GM19467 (cell line): Measurements from ENCODE around the gene GREM2.
A peak's percentile ranks its signal among the peaks of the same experiment; 100 is the strongest.

Source experiments
- ATAC-seq: cut with Tn5 transposase; IDR thresholded peaks from one replicate; pipeline ENCODE4 v1.9.1; 2021; ENCODE audit warnings: mild to moderate bottlenecking, moderate library complexity; ENCODE audit not compliant: unreplicated experiment

The GREM2 gene

DNA sequence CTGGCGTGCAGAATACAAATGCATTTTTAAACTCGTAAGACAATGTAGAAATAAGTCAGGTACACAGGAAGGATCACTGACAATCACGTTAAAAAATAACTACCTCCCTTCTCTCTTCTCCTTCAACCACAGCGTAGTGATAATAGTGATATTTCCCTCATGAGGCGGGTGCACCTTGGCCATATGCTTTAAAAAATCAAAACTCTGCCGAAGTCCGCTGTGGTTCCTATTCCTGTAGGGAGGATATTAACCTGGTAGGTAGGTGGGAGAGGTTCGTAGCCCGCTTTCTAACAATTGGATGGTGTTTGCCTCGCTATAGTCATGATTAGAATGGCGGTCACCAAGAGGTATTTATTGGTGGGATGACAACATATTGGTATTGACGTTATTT is 732 bp downstream of the GREM2 start:
- ATAC-seq = no peak

DNA sequence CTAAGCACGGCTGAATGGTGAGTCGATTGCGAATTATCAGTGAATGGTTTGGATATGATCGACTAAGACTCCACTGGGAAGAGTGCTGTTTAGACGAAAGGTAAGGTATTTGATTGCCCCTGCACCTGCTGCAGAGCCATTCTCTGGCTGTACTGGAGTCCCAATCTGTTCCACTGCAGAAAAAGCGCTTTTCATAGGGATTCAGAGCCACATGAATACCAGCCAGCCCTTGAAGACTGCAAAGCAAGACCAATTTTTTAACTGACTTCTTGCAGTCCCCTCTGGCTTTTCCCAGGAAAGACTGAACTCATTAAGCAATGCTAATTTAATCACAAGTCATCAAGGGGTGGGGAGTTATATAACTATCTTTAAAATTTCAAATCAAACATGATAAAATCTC is 1.3 kb downstream of the GREM2 start:
- no peak for ATAC-seq

GRCh38 chr1:240609527-240610060 is 2.4 kb downstream of the GREM2 start:
- ATAC-seq = no peak

DNA sequence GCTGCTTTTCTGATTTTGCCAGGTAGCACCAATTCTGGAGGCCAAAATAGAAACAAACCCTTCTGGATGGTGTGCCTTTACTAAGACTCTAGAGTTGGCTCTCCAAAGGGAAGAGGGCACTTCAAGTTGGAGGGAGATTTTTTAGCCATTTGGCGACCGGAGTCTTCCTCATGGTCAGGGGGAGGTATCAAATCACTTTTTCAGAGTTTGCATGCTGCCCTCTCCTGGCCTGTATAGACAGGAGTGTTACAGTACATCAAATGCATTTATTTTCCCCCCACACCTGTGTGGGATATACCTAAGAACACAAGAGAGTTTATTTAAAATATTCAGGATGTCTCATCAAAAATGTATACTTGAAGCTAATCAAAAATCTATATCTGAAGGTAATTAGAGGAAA is 3.2 kb downstream of the GREM2 start:
- ATAC-seq = no peak

DNA sequence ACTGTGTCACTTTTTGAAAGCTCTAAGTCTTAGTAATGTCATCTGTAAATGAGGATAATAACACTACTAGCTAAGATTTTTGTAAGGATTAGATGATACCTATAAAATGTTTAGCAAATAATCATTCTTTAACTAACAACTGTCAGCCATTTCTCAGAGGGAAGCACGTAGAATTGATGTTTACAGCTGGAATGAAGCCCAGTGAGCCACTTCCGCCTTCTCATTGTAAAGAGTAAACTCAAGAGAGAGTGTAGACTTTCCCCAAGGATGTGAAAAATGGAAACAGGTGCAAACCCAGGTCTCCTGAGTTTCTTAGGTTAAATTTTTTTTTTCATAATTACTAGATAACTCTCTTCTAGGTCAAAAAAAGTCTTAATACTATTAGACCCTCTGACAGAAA is 4.9 kb downstream of the GREM2 start:
- no peak for ATAC-seq

DNA sequence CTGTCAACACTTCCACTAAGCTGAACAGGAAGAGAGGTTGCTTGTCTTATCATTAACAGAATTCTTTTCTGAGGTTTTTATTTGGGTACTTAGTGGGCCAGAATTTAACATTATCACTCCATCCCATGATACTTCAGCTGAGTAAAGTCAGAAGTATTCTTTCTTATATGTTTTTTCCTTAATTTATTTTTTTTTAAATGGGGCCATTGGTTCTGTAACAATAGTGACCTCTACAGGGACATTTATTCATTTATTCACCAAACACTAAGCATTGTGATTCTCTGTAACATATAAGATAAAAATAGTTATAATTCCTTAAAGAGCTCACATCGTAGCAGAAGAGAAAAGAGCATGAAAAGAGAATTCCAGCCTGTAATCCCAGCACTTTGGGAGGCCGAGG is 9.8 kb downstream of the GREM2 start:
- no peak for ATAC-seq

DNA sequence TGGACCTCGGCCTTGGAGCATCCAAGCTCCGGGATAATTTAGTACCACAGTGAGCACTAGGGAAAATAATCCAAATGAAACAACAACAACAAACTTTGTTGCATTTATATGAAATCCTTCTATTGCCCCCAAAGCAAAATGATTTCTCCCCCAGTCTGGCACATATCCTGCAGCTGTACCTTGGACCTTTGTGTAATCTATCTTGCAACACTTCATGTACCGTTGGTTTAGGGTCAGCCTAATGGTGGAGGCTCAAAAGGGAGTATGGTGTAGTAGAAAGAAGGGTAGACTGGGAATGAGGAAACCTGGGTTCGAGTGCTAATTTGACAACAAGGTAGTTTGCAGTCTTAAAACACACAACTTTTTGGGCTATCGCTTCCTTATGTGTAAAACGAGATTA is 12.1 kb downstream of the GREM2 start:
- no peak for ATAC-seq

DNA sequence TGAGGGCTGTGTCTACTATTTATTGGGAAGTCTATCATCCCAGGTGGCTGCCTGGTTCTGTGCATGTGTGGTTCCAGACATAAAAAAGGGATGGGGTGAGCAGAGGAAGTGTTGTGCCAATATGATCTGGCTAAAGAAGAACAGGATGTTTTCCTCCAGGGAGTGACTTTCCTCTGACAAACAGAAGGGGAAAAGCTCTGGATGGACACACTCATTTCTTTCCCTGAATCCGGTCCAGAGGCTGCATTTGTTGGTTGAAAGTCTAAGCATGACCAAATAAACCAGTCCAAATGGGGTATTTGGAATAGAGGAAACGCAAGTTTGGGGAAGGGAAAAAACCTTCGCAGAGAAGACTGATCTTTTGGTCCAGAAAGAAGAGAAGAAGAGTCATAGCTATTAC is 12.7 kb downstream of the GREM2 start:
- ATAC-seq = no peak

- ATAC-seq = no peak
Measured at GRCh38 chr1:240598216-240599001, 13.5 kb downstream of the GREM2 start.

GRCh38 chr1:240597153-240597745 is 14.7 kb downstream of the GREM2 start:
- ATAC-seq = no peak

- no peak for ATAC-seq
Measured at GRCh38 chr1:240595476-240595875, 16.5 kb downstream of the GREM2 start.

DNA sequence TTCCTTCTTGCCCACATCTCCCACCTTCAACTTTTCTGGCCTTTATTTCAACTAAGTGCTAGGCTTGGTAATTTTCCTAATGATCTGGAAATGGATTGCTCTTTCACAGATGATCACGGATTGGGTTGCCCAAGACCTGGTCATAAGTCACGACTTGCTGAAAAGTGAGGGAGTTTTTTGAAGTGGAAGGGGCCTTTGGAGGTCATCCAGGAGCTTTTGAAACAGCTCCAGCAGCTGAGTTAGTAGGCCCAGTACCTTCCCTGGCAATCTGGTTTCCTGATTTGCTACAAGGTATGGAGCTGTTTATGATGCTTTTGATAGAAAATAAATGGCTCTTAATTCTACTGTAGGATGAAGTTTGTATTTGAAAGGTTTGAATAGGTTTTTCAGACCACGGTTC is 20.4 kb downstream of the GREM2 start:
- no peak for ATAC-seq

GRCh38 chr1:240591078-240591477 is 20.9 kb downstream of the GREM2 start:
- no peak for ATAC-seq

- no peak for ATAC-seq
Measured at GRCh38 chr1:240589585-240590110, 22.3 kb downstream of the GREM2 start.

DNA sequence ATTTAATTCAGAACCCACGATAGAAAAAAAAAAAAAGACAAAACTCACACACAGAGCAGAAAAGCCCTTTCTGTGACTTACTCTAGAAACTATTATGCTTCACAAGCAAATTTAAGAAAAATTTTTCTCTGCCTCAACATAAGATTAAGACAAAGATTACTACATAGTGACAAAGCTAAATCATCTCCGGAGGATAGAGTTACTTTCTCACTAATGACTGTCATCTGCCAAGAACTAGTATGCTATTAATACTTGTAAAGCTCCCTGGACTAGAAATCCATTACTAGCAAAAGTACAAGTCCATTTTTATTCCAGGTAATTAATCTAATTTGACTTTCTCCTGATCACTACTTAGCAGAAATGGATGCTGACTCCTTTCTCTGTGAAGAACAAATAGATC is 25.9 kb downstream of the GREM2 start:
- ATAC-seq = no peak

DNA sequence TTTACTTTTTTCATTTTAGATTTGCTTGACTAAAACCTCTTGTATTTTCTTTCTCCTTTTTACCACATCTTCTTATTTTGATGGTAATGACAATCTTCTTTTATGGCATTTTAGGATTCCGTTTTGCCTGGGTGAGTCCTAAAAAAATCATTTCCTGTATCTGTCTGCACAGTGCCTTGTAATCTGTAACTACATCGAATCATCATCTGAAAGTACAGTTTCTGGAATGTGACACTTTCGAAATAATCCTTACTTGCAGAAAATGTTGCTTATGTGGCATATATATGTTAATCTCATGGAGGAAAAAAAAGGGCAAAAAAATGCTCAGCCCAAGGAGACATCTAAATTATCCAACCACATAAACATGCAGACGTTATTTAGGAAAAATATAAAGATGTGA is 29.0 kb downstream of the GREM2 start:
- no peak for ATAC-seq

- ATAC-seq = no peak
Measured at GRCh38 chr1:240579511-240579910, 32.4 kb downstream of the GREM2 start.

DNA sequence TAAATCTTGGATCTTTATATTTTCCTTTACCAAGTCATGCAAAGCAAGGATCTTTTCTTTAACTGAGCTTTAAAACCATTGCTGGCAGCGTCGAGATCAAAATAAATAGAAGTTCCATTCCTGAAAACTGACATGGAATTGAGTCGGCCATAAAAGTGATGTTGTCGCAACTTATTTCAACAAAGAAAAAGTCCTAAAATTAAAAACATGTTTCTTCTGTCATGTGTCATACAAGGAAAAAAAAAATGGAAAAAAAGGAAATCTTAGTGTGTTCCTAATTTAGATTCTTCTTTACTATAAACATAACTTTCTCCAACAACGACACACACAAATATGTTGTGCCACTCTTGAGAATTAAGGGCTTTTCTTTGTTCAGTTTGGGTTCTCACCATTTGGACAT is 34.9 kb downstream of the GREM2 start:
- no peak for ATAC-seq

- peak; percentile 83 for ATAC-seq
Measured at GRCh38 chr1:240575981-240576662, 35.8 kb downstream of the GREM2 start.

GRCh38 chr1:240572328-240572727 is 39.6 kb downstream of the GREM2 start:
- ATAC-seq = no peak

DNA sequence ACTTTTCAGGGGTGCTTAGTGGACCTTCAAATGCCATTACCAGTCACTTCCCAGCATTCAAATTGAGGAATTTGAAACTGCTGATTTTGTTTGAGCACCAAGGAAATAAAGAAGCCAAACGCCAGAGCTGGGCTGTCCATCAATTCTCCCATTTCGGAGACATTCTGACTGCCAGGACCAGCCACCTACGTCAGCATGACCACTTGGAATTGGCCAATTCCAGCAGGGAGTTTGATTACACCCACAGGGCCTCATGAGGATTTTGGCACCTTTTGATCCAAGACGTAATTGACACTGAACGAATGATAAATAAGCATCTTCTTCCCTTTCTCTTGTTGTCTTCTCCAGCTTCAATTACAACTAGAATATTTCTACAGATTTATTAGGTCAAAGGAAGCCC is 40.2 kb downstream of the GREM2 start:
- ATAC-seq = no peak

DNA sequence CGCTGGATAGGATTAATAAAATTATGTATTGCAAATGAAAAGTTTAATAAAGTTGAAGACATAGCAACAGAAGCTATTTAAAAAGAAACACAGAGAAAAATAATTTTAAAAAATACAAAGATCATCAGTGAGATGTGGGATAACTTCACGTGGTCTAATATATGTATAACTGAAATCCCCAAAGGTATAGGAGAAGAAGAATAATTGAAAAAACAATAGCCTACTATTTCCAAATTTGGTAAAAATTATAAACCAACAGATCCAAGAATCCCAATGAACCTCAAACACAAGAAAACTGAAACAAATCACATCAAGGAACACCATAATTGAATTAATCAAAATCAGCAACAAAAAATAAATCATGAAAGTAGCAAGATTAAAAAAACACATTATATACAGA is 44.9 kb downstream of the GREM2 start:
- no peak for ATAC-seq
